NCI-H510A (cell line): Measurements from ENCODE around the gene TNFRSF11A.

Experiments
- DNase-seq: peaks from one replicate; lab custom pipeline; 2025; lab: John Stamatoyannopoulos, UW

The TNFRSF11A gene

GRCh38 chr18:62384068-62384467 lies 59.0 kb downstream of the TNFRSF11A start:
- DNase-seq: no peak

GRCh38 chr18:62384610-62385097 lies 59.5 kb downstream of the TNFRSF11A start:
- no peak for DNase-seq

- no peak for DNase-seq
Observed at GRCh38 chr18:62386091-62386490, 61.0 kb downstream of the TNFRSF11A start.

- no peak for DNase-seq
Observed at GRCh38 chr18:62386601-62387000, 61.5 kb downstream of the TNFRSF11A start.

GRCh38 chr18:62387257-62387656 lies 62.1 kb downstream of the TNFRSF11A start:
- DNase-seq: no peak

- DNase-seq: no peak
Observed at GRCh38 chr18:62388855-62389760, 64.0 kb downstream of the TNFRSF11A start.

- no peak for DNase-seq
Observed at GRCh38 chr18:62389761-62390481, 64.8 kb downstream of the TNFRSF11A start.

- DNase-seq: no peak
Observed at GRCh38 chr18:62394006-62394763, 69.1 kb downstream of the TNFRSF11A start.

- DNase-seq: no peak
Observed at GRCh38 chr18:62396381-62396780, 71.3 kb downstream of the TNFRSF11A start.

- DNase-seq: no peak
Observed at GRCh38 chr18:62396967-62397366, 71.9 kb downstream of the TNFRSF11A start.

GRCh38 chr18:62398291-62398690 lies 73.2 kb downstream of the TNFRSF11A start:
- DNase-seq: no peak

- DNase-seq: no peak
Observed at GRCh38 chr18:62399276-62399675, 74.2 kb downstream of the TNFRSF11A start.

- DNase-seq: peak; percentile 88
Observed at GRCh38 chr18:62399781-62400308, 74.7 kb downstream of the TNFRSF11A start.

GRCh38 chr18:62400916-62401315 lies 75.8 kb downstream of the TNFRSF11A start:
- no peak for DNase-seq

- DNase-seq: no peak
Observed at GRCh38 chr18:62402342-62402948, 77.3 kb downstream of the TNFRSF11A start.

GRCh38 chr18:62403120-62403519 lies 78.0 kb downstream of the TNFRSF11A start:
- DNase-seq: no peak

GRCh38 chr18:62404881-62405280 lies 79.8 kb downstream of the TNFRSF11A start:
- no peak for DNase-seq

GRCh38 chr18:62407660-62408059 lies 82.5 kb downstream of the TNFRSF11A start:
- DNase-seq: no peak

- no peak for DNase-seq
Observed at GRCh38 chr18:62409821-62410220, 84.7 kb downstream of the TNFRSF11A start.

GRCh38 chr18:62412231-62412979 lies 87.3 kb downstream of the TNFRSF11A start:
- no peak for DNase-seq

GRCh38 chr18:62413206-62413605 lies 88.1 kb downstream of the TNFRSF11A start:
- DNase-seq: no peak
